Stimulated activated naive CD4-positive, alpha-beta T cell (primary cell): Measurements from ENCODE around the gene ST6GAL2.

Source experiments
- DNase-seq, 6 experiments: peaks; one replicate each; lab custom pipeline; 2025; lab: John Stamatoyannopoulos, UW

The ST6GAL2 gene

DNA sequence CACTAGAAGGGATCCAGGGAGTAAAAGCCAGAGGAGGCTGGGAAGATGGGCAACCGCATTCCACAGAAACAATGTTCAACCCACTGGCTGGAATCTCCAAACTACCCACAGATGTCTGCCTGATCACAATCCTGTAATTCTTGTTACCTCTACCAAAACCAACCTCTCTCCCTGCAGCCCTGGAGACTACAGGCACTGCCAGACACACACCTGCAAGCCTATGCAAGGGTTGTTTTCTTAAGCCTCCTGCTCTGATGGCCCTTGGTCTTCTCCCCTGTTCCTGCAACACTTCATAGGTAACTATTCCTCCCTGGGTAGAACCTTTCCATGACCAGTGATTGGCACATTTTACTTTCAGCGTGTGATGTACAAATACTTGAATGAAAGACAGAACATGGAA, 21.9 kb downstream of the ST6GAL2 start:
- DNase-seq: no peak

DNA sequence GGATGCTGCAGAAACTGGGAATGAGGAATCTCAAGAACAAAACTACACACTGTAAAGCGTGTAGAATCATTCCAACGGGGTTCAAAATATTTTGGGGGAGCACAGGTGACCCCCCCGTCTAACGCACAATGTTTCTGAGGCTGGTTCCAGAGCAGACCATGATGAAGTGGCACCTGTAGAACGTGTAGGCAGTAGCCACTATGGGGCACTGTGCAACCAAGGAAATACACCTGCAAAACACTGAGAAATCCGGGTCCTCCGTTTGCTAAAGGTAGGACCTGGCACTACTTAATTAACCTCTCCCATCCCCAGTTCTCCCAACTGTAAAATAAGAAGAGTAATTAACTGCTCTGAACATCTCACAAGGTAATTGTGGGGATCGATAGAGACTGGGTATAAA, 22.6 kb downstream of the ST6GAL2 start:
- DNase-seq: no peak

GRCh38 chr2:106859498-106859897, 26.5 kb downstream of the ST6GAL2 start:
- DNase-seq: no peak

GRCh38 chr2:106858810-106859209, 27.2 kb downstream of the ST6GAL2 start:
- DNase-seq: no peak

- DNase-seq: no peak
Observed at GRCh38 chr2:106857882-106858478, 28.0 kb downstream of the ST6GAL2 start.

- no peak for DNase-seq
Observed at GRCh38 chr2:106853631-106854030, 32.3 kb downstream of the ST6GAL2 start.

GRCh38 chr2:106851881-106852501, 34.0 kb downstream of the ST6GAL2 start:
- DNase-seq: no peak

GRCh38 chr2:106851087-106851874, 34.7 kb downstream of the ST6GAL2 start:
- DNase-seq: no peak

- no peak for DNase-seq
Observed at GRCh38 chr2:106849253-106849652, 36.7 kb downstream of the ST6GAL2 start.

GRCh38 chr2:106847366-106847765, 38.6 kb downstream of the ST6GAL2 start:
- DNase-seq: no peak

DNA sequence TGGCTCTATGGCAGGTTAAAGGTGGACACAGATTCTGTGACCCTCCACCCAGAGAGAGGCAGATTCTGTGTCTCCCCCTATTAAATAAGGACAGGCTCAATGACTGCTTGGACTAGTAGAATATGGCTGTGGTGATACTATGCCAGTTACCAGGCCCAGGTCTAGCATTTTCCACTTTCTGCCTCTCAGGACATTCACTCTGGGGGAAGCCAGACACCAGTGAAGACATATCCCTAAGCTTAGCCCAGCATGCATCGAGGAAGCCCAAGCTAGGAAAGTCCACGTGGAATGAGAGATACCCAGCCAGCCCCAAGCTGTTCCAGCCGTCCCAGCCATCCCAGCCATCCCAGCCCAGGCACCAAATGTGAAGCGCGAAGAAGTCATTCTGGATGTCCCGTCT, 40.3 kb downstream of the ST6GAL2 start:
- DNase-seq: no peak

- DNase-seq: no peak
Observed at GRCh38 chr2:106843910-106844250, 42.1 kb downstream of the ST6GAL2 start.

DNA sequence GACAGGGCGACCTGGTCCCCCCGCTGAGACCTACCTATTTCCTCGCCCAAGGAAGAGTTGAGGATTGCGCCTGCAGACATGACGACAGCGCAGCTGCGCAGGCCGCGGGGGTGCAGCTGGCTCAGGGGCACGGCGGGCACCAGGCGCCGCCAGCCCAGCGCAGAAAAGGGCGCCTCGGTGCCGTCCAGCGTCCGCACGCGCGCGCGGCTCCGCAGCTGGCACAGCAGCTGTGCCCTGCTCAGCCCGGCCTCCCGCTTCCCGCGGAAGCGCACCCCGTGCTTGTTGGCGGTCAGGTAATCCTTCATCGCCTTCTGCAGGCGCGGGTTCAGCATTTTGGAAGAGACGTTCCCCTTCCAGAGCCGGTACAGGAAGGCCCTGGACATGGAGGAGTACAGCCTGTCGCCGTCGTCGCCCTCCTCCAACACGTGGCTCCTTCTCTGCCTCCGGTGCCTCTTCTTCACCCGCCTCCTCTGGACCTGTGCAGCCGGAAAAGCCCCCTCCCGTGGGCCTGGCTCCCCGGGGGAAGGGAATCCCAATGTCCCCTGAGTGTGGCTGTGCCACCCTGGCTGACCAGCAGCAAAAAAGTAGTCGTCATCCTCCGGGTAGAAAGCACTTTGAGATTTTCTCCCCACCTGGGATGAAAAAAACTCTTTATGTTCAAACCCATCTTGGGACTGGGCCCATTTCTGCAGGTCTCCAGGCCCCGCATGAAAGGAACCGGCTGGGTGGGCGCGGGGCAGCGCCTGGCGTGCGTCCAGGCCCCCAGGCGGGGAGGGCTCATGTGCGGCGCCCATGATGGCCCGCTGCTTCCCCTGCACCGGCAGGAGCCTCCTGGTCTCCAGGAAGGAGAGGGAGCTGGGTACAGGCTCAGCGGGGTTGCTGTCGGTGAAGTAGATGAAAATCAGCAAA, 42.7 kb downstream of the ST6GAL2 start:
- no peak for DNase-seq

- DNase-seq: no peak
Observed at GRCh38 chr2:106841886-106842645, 43.9 kb downstream of the ST6GAL2 start.

GRCh38 chr2:106840818-106841217, 45.1 kb downstream of the ST6GAL2 start:
- no peak for DNase-seq

DNA sequence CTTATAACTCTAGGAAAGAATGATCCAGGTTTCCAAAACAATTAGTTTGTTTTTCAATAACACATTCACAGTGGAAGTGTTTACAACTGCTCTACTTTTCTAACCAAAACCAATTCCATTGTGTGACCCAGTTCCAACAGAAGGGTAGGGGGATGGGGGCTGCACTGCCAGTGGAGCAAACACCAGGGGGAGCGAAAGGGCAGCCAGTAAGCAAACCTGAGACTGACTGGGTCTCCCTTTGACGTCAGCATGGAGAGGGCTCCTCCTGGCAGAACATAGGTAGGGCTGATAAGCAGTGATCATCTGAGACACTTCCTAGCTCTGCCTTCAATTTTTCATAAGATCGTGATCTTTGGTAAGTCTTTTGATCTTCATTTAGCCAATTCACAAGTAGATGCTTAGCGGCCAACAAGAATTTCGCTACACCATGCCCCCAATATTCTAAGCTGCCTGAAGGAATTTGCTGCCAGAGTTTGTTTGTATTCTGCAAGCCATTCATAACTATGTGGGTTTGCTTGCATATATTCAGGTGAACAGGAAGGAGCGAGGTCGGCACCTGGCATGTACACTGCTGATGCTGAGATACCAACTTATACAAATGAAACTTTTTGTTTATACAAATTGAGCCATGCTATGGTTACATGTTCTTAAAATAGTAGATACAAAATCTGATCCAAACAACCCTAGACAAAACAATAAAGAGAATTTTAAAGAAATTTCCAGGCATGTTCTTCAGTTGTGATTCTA, 45.9 kb downstream of the ST6GAL2 start:
- DNase-seq: no peak

GRCh38 chr2:106833256-106833655, 52.7 kb downstream of the ST6GAL2 start:
- no peak for DNase-seq

DNA sequence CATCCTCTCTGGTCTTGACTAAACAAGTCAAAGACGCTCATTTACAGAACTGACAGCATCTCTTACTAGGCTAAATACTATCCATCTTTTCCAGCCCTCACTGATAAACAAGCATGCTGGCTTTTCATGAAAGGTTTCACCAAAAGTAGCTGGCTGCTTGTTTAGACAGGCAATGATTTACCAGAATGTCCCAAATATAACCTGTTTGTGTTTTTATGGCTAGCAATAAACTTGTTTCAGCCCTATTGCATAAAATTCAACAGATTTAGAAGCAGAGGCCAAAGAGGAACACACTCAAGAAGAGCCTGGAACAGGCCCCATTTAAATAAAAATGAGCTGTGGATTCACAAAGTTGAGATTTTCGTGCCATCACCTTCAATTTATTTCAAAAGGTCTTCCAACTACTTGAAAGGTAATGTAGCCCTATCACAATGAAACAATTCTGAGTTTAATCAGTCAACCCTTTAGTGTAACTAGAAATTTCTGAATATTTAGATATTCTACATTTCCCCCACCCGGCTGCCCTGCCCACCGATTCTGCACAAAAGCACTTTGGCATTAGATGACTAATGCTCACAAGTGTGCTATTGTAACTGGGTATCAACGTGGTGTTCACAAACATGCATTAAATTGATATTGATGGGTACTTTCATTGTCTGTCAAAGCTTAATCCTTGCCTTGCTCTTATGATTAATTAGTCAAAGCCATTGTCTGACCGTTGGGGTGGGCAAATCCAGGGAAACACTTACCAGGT, 54.0 kb downstream of the ST6GAL2 start:
- DNase-seq: no peak

GRCh38 chr2:106831241-106831640, 54.7 kb downstream of the ST6GAL2 start:
- no peak for DNase-seq

- DNase-seq: no peak
Observed at GRCh38 chr2:106830191-106830590, 55.8 kb downstream of the ST6GAL2 start.
